ENCODE measurements around the gene WWOX.

DNA sequence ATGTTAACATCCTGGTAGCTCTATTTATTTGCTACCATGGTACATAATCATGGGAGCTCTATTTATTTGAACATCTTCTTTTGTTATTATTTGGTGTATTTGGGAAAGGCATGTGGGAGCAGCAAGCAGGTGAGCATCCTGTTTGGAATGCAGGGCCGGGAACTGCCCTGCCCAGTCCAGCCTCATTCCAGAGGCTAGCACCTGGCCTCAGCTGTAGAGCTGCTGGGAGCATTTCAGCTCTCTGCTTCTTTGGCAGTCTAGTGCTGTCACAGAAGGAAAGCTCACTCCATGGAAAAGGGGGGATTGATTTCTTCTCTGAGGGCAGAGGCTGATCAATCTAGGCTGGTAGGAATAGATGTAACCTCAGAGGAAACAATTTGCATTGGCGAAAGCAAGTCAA, 112.5 kb downstream of the WWOX start:
- TF ChIP-seq, protein P1, sequence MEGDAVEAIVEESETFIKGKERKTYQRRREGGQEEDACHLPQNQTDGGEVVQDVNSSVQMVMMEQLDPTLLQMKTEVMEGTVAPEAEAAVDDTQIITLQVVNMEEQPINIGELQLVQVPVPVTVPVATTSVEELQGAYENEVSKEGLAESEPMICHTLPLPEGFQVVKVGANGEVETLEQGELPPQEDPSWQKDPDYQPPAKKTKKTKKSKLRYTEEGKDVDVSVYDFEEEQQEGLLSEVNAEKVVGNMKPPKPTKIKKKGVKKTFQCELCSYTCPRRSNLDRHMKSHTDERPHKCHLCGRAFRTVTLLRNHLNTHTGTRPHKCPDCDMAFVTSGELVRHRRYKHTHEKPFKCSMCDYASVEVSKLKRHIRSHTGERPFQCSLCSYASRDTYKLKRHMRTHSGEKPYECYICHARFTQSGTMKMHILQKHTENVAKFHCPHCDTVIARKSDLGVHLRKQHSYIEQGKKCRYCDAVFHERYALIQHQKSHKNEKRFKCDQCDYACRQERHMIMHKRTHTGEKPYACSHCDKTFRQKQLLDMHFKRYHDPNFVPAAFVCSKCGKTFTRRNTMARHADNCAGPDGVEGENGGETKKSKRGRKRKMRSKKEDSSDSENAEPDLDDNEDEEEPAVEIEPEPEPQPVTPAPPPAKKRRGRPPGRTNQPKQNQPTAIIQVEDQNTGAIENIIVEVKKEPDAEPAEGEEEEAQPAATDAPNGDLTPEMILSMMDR (conservative IDR thresholded peaks at IDR 0.05; ENCODE audit: low read depth, low read length) = no peak
- TF ChIP-seq EZH2 (IDR thresholded peaks at IDR 0.05; ENCODE audit: low read length, unreplicated experiment) = no peak
